SU-DHL-6 (cell line): Measurements from ENCODE around the gene TPST1.

Experiments
- CTCF ChIP-seq: fragments of 200-600 bp; sonication (generic); IDR thresholded peaks from one replicate; pipeline ENCODE4 v1.5.1; 2017; ENCODE audit warnings: antibody characterized with exemption, mild to moderate bottlenecking, low read length, moderate library complexity; ENCODE audit not compliant: insufficient read depth, poor library complexity, severe bottlenecking
- EZH2phosphoT487 ChIP-seq: fragments of 200-600 bp; sonication (generic), shearing (Covaris generic); conservative IDR thresholded peaks from 2 replicates; pipeline ENCODE4 v1.6.1; 2018; ENCODE audit warnings: mild to moderate bottlenecking, antibody characterized with exemption, low read length, moderate library complexity, mixed read lengths

GRCh38 chr7:66189695-66190503, 15.2 kb upstream of the TPST1 start:
- TF ChIP-seq CTCF (no peak), EZH2phosphoT487 (no peak)
